Effector memory CD4-positive, alpha-beta T cell (primary cell): ENCODE results near the gene MAGI3.
"Not testable (repeated sequence)": the region's sequence is repeated elsewhere in the genome, so short reads cannot be mapped to it uniquely, and the experiment has no call there.

Source experiments
- DNase-seq, 3 donors: peaks; one replicate each; pipeline ENCODE4 v3.0.0-alpha.2; 2020
- H3K27ac ChIP-seq: 2 replicates; pipeline ENCODE4 v1.7.0; 2013; ENCODE audit warnings: mild to moderate bottlenecking, low read length, moderate library complexity; ENCODE audit not compliant: insufficient read depth, poor library complexity, severe bottlenecking
- H3K27me3 ChIP-seq: replicated peaks from 2 replicates; pipeline ENCODE4 v1.7.0; 2013; ENCODE audit warnings: mild to moderate bottlenecking, low read length; ENCODE audit not compliant: insufficient read depth, control insufficient read depth, poor library complexity, severe bottlenecking
- H3K36me3 ChIP-seq: 2 replicates; pipeline ENCODE4 v1.7.0; 2013; ENCODE audit warnings: mild to moderate bottlenecking, low read length, moderate library complexity; ENCODE audit not compliant: control insufficient read depth, insufficient read depth
- H3K4me1 ChIP-seq: 2 replicates; pipeline ENCODE4 v1.7.0; 2013; ENCODE audit warnings: low read length, mild to moderate bottlenecking; ENCODE audit not compliant: control insufficient read depth, insufficient read depth, poor library complexity, severe bottlenecking
- H3K4me3 ChIP-seq: 2 replicates; pipeline ENCODE4 v1.7.0; 2013; ENCODE audit warnings: low read length, low read depth, mild to moderate bottlenecking; ENCODE audit not compliant: insufficient read depth, poor library complexity, severe bottlenecking
- H3K9me3 ChIP-seq: 2 replicates; pipeline ENCODE4 v1.7.0; 2013; ENCODE audit warnings: mild to moderate bottlenecking, low read length, moderate library complexity; ENCODE audit not compliant: control insufficient read depth

Gene MAGI3

DNA sequence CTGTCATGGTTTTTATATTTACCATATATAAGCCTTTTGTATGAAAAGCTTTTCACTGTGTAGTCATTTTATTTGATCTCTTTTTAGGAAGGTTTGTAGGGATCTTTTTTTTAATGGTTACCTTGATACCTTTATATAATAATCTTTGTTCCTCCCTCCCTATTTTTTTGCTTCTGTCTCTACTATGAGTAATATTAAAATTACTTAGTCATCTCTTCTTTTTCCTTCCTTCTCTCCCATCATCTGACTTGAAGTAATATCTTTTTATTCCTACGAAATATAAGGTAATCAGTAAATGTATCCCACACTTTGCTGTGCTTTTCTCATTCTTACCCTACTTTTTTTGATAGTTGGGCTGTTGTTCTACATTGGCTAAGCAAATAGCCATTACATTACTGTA lies 161.4 kb downstream of the MAGI3 start:
- Histone ChIP-seq H3K27me3 (no peaks in the 10 kb centered on the region), H3K9me3 (no peaks in the 10 kb centered on the region), H3K27ac (no peak overlapping the region), H3K36me3 (no peaks in the 10 kb centered on the region), H3K4me3 (no peak overlapping the region), H3K4me1 (no peaks in the 10 kb centered on the region)
- DNase-seq = no peak

- Histone ChIP-seq H3K27ac (no peak overlapping the region), H3K27me3 (no peaks in the 10 kb centered on the region), H3K4me1 (no peaks in the 10 kb centered on the region), H3K36me3 (no peaks in the 10 kb centered on the region), H3K4me3 (no peak overlapping the region), H3K9me3 (no peaks in the 10 kb centered on the region)
- DNase-seq = no peak
Observed at GRCh38 chr1:113552244-113552643, 161.9 kb downstream of the MAGI3 start.

GRCh38 chr1:113557187-113557586 lies 166.9 kb downstream of the MAGI3 start:
- Histone ChIP-seq H3K36me3 (no peaks in the 10 kb centered on the region), H3K9me3 (peaks cover 4% of the 10 kb centered on the region), H3K4me1 (no peaks in the 10 kb centered on the region), H3K27ac (no peak overlapping the region), H3K4me3 (no peak overlapping the region), H3K27me3 (no peaks in the 10 kb centered on the region)
- no peak for DNase-seq

DNA sequence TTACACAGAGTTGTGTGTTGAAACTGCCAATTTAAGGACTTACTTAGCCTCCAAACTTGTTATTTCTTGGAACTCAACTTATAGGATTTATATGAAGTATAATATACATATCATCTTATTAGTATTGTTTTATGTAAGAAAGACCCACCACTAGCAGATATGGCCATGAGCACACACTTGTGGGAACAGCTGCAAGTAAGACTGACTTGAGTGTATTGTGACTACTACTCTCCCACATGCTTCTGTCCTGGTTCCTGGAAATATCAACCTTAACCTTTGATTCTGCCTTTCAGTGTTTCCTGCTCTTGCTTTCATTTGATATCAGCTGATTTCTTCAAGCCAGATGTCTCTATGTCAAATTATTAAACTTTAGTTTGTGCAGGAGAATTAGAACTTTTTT lies 175.3 kb downstream of the MAGI3 start:
- Histone ChIP-seq H3K36me3 (no peaks in the 10 kb centered on the region), H3K4me1 (no peaks in the 10 kb centered on the region), H3K4me3 (no peak overlapping the region), H3K27me3 (no peaks in the 10 kb centered on the region), H3K9me3 (no peaks in the 10 kb centered on the region), H3K27ac (no peak overlapping the region)
- DNase-seq = no peak

- no peaks in the 10 kb centered on the region for H3K27me3 ChIP-seq
- H3K27ac ChIP-seq = no peak overlapping the region
- DNase-seq = no peak
- H3K36me3 ChIP-seq = no peaks in the 10 kb centered on the region
- H3K4me3 ChIP-seq = no peak overlapping the region
- no peaks in the 10 kb centered on the region for H3K9me3 ChIP-seq
- no peaks in the 10 kb centered on the region for H3K4me1 ChIP-seq
Observed at GRCh38 chr1:113567427-113567826, 177.1 kb downstream of the MAGI3 start.

DNA sequence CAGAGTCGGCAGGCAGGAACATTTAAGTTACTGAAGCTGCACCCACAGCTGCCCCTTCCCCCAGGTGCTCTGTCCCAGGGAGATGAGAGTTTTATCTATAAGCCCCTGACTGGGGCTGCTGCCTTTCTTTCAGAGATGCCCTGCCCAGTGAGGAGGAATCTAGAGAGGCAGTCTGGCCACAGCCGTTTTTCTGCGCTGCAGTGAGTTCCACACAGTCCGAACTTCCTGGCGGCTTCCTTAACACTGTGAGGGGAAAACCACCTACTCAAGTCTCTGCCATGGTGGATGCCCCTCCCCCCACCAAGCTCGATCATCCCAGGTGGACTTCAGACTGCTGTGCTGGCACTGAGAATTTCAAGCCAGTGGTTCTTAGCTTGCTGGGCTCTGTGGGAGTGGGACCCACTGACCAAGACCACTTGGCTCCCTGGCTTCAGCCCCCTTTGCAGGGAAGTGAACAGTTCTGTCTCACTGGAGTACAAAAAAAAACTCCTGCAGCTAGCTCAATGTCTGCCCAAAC lies 185.5 kb downstream of the MAGI3 start:
- H3K36me3 ChIP-seq, H3K4me1 ChIP-seq: not testable (repeated sequence)

GRCh38 chr1:113576271-113576670 lies 186.0 kb downstream of the MAGI3 start:
- H3K4me1 ChIP-seq = no peaks in the 10 kb centered on the region
- no peak overlapping the region for H3K27ac ChIP-seq
- no peak for DNase-seq
- no peak overlapping the region for H3K4me3 ChIP-seq
- H3K9me3 ChIP-seq = no peaks in the 10 kb centered on the region
- no peaks in the 10 kb centered on the region for H3K36me3 ChIP-seq
- no peaks in the 10 kb centered on the region for H3K27me3 ChIP-seq

More for the DNA sequence above, 185.5 kb downstream of the MAGI3 start:
- H3K27me3 ChIP-seq, H3K9me3 ChIP-seq, DNase-seq, H3K27ac ChIP-seq, H3K4me3 ChIP-seq: not testable (repeated sequence)

- H3K9me3 ChIP-seq = no peaks in the 10 kb centered on the region
- H3K4me1 ChIP-seq = no peaks in the 10 kb centered on the region
- H3K4me3 ChIP-seq = no peak overlapping the region
- no peak overlapping the region for H3K27ac ChIP-seq
- H3K27me3 ChIP-seq = no peaks in the 10 kb centered on the region
- DNase-seq = no peak
- H3K36me3 ChIP-seq = no peaks in the 10 kb centered on the region
Observed at GRCh38 chr1:113579256-113580018, 189.1 kb downstream of the MAGI3 start.

DNA sequence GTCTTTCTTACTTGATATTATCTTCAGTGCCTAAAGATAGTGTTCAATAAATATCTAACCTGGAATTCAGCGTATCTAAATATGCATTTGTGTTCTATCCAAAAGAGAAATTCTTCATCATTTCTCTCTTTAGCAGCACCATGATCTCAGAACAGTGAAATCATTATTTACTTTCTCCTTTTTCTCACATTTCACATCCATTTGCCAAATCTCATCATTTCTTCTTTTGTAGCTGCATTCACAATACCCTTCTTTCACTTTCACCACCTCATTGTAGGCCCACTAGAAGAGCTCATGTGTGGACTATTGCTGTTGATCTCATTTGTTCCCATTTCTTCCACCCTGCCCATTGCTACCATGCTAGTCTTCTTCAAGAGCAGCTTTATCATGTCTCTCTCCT lies 191.0 kb downstream of the MAGI3 start:
- no peaks in the 10 kb centered on the region for H3K4me1 ChIP-seq
- DNase-seq = no peak
- no peak overlapping the region for H3K27ac ChIP-seq
- no peak overlapping the region for H3K4me3 ChIP-seq
- no peaks in the 10 kb centered on the region for H3K9me3 ChIP-seq
- H3K36me3 ChIP-seq = no peaks in the 10 kb centered on the region
- no peaks in the 10 kb centered on the region for H3K27me3 ChIP-seq

DNA sequence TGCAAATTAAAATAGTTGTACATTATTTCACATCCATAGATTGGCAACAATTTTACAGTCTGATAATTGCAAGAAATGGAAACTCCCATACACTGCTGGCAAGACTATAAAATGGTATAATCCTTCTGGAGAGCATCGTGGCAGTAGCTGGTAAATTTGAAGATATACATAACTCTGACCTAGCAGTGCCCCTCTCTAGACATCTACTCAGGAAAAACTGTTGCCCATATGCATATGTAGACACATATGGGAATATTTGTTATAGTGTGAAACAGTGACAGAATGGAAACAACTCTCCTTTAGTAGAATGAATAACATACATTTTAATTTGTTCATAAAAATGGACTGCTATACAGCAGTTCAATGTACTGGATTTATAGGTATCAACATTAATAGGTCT lies 191.8 kb downstream of the MAGI3 start:
- DNase-seq = no peak
- Histone ChIP-seq H3K4me1 (no peaks in the 10 kb centered on the region), H3K27ac (no peak overlapping the region), H3K27me3 (no peaks in the 10 kb centered on the region), H3K9me3 (no peaks in the 10 kb centered on the region), H3K36me3 (no peaks in the 10 kb centered on the region), H3K4me3 (no peak overlapping the region)
